Measurements from ENCODE around the gene GYS1.

The GYS1 gene

DNA sequence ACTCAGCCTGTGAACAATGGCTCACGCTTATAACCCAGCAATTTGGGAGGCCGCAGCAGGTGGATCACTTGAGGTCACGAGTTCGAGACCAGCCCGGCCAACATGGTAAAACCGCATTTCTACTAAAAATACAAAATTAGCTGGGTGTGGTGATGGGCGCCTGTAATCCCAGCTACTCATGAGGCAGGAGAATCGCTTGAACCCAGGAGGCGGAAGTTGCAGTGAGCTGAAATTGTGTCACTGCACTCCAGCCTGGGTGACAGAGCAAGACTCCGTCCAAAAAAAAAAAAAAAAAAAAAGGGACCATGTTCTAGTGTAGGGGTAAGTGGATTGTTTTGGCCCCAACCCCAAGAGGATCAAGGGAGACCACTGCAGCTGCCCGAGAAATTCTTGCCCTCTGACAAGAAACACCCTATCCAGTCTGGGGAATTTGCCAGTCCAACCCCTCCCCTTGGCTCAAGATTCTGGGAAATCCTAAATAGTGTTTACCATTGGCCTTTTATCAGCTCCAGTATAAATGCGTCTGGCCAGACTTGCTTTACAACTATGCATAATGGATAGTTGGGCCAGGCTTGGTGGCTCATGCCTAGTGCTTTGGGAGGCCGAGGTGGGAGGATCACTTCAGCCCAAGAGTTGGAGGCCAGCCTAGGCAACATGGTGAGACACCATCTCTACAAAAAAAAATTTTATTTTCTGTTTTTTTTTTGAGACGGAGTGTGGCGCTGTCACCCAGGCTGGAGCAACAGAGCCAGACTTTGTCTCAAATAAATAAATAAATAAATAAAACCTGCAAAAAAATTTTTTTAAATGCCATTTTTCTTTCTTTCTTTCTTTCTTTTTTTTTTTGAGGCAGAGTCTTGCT, 64.7 kb downstream of the GYS1 start:
- TF ChIP-seq, protein P1, sequence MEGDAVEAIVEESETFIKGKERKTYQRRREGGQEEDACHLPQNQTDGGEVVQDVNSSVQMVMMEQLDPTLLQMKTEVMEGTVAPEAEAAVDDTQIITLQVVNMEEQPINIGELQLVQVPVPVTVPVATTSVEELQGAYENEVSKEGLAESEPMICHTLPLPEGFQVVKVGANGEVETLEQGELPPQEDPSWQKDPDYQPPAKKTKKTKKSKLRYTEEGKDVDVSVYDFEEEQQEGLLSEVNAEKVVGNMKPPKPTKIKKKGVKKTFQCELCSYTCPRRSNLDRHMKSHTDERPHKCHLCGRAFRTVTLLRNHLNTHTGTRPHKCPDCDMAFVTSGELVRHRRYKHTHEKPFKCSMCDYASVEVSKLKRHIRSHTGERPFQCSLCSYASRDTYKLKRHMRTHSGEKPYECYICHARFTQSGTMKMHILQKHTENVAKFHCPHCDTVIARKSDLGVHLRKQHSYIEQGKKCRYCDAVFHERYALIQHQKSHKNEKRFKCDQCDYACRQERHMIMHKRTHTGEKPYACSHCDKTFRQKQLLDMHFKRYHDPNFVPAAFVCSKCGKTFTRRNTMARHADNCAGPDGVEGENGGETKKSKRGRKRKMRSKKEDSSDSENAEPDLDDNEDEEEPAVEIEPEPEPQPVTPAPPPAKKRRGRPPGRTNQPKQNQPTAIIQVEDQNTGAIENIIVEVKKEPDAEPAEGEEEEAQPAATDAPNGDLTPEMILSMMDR (IDR thresholded peaks at IDR 0.05): no peak

DNA sequence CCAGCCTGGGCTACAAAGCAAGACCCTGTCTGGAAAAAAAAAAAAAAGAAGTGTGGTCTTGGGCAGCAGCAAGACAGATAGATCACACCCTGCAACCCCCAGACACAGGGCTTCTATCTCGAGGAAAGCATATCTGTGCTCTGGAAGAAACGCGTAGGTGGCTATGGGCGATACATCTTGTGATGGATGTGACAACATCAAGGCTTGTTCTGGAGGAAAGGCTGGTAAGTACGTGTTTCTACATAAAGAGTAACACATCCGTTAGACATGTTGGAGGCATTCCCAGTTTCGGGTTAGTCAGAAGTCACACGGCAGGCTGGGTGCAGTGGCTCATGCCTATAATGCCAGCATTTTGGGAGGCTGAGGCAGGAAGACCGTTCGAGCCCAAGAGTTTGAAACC, 66.2 kb downstream of the GYS1 start:
- TF ChIP-seq, protein P1 (IDR thresholded peaks at IDR 0.05): no peak

DNA sequence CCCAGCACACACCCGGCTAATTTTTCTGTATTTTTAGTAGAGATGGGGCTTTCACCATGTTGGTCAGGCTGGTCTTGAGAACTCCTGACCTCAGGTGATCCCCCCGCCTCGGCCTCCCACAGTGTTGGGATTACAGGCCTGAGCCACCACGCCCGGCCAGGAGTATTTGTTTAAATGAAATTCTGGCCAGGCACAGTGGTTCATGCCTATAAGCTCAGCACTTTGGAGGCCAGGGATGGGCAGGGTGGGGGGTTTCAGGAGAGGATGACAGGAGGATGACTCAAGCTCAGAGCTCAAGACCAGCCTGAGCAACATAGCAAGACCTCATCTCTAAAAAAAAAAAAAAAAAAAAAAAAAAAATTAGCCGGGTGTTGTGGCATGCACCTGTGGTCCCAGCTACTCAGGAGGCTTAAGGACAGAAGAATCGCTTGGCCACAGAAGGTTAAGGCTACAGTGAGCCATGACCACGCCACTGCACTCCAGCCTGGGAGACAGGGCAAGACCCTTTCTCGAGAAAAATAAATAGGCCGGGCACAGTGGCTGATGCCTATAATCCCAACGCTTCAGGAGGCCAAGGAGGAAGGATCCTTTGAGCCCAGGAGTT, 67.8 kb downstream of the GYS1 start:
- TF ChIP-seq, protein P1 (IDR thresholded peaks at IDR 0.05): no peak

DNA sequence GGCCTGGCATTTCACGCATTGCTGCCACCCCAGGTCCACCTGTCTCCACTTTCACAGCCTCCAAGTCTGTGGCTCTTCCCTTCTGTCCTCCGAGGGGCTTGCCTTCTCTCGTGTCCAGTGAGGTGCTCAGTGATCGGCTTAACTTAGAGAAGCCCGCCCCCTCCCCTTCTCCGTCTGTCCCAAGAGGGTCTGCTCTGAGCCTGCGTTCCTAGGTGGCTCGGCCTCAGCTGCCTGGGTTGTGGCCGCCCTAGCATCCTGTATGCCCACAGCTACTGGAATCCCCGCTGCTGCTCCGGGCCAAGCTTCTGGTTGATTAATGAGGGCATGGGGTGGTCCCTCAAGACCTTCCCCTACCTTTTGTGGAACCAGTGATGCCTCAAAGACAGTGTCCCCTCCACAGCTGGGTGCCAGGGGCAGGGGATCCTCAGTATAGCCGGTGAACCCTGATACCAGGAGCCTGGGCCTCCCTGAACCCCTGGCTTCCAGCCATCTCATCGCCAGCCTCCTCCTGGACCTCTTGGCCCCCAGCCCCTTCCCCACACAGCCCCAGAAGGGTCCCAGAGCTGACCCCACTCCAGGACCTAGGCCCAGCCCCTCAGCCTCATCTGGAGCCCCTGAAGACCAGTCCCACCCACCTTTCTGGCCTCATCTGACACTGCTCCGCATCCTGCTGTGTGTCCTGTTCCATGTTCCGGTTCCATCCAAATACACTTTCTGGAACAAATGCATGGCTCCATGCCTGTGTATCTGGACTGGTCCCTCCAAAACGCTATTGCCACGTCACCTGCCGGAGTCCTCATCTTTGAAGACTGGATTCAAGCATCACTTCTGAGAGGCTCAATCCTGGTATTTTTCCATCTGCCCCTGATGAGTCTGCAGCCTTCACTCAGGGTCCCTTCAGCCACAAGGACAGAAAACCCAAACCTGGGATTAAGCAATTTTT, 70.3 kb downstream of the GYS1 start:
- TF ChIP-seq, protein P1 (IDR thresholded peaks at IDR 0.05): no peak

DNA sequence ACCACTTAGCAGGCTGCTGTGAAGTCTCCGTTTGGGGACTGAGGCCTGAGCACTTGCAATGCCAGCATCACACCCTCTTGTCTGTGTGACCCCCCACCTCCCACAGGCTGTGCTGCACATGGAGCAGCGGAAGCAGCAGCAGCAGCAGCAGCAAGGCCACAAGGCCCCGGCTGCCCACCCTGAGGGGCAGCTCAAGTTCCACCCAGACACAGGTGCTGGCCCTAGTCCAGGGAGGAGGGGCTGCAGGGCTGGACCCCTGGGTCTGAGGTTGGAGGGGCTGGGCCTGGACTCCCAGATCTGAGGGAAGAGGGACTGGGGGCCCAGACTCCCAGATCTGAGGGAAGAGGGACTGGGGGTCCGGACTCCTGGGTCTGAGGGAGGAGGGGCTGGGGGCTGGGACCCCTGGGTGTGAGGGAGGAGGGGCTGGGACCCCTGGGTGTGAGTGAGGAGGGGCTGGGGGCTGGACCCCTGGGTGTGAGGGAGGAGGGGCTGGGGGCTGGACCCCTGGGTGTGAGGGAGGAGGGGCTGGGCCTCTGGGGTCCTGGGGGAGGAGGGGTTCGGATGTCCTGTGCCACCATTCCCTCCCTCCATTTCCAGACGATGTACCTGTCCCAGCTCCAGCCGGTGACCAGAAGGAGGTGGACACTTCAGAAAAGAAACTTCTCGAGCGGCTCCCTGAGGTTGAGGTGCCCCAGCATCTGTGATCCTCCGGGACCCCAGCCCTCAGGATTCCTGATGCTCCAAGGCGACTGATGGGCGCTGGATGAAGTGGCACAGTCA, 71.2 kb downstream of the GYS1 start:
- TF ChIP-seq, protein P1 (IDR thresholded peaks at IDR 0.05): no peak

DNA sequence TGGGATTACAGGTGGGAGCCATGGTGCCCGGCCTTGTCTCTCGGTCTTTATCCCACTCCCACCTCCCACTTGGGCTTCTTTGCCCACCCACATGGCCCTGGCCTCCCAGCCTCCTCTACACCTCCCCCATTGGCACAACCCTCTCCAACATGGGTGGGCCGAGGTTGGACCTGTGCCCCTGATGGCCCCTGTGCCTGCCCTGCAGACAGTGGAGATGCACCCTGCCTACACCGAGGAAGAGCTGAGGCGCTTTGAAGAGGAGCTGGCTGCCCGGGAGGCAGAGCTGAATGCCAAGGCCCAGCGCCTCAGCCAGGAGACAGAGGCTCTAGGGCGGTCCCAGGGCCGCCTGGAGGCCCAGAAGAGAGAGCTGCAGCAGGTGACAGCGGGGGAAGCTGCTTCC, 72.2 kb downstream of the GYS1 start:
- TF ChIP-seq, protein P1 (IDR thresholded peaks at IDR 0.05): no peak
